ENCODE measurements around the gene SPOCK1.

- no peak for TF ChIP-seq CTCF (IDR thresholded peaks at IDR 0.05)
- TF ChIP-seq POLR2A (IDR thresholded peaks at IDR 0.05): no peak
These were observed 385.2 kb downstream of the SPOCK1 start for GRCh38 chr5:137113939-137114338.
